NCI-H1417 treated with DMSO at 0.1 percent for 48 hours (cell line): ENCODE data around the gene ZSWIM9.
"Not testable (repeated sequence)": the region's sequence is repeated elsewhere in the genome, so short reads cannot be mapped to it uniquely, and the experiment has no call there.

Source experiments
- DNase-seq: peaks from one replicate; lab custom pipeline; 2025; lab: John Stamatoyannopoulos, UW

Gene ZSWIM9

GRCh38 chr19:48218997-48219396 lies 48.5 kb downstream of the ZSWIM9 start:
- DNase-seq, result no peak

DNA sequence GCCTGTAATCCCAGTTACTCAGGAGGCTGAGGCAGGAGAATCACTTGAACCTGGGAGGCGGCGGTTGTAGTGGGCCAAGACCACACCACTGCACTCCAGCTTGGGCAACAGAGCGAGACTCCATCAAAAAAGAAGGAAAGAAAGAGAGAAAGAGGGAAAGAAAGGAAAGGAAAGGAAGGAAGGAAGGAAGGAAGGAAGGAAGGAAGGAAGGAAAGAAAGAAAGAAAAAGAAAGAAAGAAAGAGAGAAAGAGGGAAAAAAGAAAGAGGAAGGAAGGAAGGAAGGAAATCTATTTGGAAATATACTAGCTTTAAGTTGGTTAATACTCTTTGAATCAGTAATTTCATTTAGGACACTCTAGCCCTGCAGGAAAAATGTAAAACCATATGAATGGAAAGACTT lies 50.3 kb downstream of the ZSWIM9 start:
- not testable (repeated sequence) for DNase-seq

DNA sequence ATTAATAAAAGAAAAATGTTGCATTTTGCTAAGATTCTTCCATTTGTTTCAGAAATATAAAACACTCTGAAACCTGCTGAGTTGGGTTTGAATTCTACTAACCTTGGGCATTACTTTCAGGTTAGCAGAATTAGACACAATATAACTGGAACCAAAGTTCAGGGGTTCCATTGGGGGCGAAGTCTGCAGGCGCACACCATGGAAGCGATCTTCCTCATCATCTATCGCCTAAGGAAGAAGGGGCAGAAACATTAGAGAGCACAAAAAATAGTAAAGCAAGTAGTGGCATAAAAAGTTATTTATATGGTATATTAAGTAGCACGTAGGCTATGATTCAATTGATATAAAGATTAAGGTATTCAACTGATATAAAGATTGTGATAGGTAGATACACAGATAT lies 51.1 kb downstream of the ZSWIM9 start:
- DNase-seq, result no peak

DNA sequence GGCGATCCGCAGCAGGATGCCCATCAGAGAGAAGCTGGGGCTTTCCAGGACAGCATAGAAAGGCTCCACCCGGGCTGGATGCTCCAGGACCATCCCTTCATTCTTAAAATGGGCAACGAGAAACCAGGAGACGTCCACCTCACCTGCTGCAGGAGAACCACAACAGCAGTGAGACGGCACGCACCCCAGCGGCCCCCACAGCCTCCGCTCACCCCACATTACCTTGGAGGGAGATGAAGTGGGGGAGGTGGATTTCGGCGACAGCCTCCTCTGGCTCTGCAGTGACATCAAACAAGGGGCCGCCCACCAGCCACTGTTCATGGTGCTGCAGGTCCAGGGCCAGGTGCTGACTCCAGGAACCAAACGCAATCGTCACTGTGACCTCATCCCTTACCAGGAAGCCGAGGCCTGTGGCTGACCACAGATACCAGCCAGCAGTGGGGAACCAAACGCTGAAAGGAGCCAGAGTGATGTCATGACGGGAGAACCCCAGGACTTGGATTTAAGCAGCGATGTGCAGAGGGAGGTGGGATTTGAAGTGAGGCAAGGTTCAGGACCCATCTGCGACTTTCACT lies 60.2 kb downstream of the ZSWIM9 start:
- no peak for DNase-seq

GRCh38 chr19:48237057-48237456 lies 66.6 kb downstream of the ZSWIM9 start:
- DNase-seq, result no peak

- no peak for DNase-seq
Measured at GRCh38 chr19:48239120-48239519, 68.6 kb downstream of the ZSWIM9 start.

- DNase-seq, result no peak
Measured at GRCh38 chr19:48239582-48240141, 69.2 kb downstream of the ZSWIM9 start.

DNA sequence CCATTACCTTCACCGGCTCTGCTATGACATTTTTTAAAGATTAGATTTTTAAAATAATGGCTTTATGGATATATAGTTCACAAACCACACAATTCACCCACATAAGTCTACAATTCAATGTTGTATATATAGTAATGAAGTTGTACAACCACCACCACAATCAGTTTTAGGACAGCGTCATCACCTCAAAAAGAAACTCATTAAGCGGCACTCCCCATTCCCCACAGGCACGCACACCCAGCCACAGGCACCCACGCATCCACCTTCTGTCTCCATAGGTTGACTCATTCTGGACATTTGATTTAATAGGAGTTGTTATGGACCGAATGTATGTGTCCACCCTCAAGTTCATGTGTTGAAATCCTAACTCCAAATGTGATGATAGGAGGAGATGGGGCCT lies 71.3 kb downstream of the ZSWIM9 start:
- not testable (repeated sequence) for DNase-seq

GRCh38 chr19:48244281-48244680 lies 73.8 kb downstream of the ZSWIM9 start:
- no peak for DNase-seq

DNA sequence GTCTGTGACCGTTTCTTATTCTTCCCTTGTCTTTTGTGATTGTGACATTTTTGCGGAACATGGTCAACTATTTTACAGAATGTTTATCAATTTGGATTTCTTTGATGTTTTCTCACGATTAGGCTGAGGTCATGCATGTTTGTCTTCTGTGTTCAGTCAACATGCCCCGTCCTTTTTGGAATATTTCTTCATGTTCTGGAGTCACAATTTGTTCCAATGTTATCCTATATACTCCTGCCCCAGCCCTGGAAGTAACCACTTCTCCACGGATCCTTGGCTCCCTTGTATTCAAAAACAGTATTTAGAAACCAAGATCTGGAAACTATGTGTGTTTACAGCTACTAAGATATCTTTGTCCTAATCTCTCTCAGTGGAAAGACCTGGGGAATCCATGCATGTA lies 75.6 kb downstream of the ZSWIM9 start:
- DNase-seq, result no peak

- no peak for DNase-seq
Measured at GRCh38 chr19:48247212-48247611, 76.7 kb downstream of the ZSWIM9 start.
